Measurements from ENCODE around the gene CDC42BPA.
"Not testable (repeated sequence)": the region's sequence is repeated elsewhere in the genome, so short reads cannot be mapped to it uniquely, and the experiment has no call there.

Gene CDC42BPA

DNA sequence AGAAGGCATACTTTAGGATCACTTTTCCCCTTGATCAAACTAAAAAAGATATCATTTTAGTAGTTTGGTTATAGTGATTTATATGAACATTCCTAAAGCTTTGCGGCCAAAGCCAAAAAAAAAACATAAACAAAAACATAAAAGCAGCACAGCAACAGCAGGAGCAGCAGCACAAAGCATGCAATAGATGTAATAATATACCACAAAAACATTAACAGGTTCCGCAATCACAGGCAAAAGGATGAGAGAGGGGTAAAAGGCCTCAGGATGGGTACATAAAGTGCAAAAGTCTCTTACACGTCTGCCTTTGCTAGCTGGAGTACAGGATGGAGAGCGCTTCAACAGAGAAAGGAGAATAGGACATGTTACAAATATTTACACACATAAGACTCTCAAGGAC lies 259.2 kb downstream of the CDC42BPA start:
- no peak for DNase-seq

GRCh38 chr1:227058321-227058751 lies 260.0 kb downstream of the CDC42BPA start:
- DNase-seq: no peak

DNA sequence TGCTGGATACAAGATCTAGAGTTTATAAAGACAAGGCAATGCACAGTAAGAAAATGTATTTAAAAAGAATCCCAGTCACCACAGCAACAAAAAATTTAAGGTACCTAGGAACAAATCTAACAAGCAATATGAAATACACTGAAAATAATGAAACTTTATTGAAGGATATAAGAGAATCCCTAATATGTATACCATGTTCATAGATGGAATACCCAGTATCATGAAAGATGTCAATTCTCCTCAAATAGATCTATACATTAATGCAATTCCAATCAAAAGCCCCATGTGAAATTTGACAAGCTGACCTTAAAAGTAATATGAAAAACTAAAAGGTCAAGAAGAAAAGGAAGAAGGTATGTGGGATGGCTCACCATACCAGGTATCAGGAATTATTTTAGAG lies 269.0 kb downstream of the CDC42BPA start:
- DNase-seq: no peak

DNA sequence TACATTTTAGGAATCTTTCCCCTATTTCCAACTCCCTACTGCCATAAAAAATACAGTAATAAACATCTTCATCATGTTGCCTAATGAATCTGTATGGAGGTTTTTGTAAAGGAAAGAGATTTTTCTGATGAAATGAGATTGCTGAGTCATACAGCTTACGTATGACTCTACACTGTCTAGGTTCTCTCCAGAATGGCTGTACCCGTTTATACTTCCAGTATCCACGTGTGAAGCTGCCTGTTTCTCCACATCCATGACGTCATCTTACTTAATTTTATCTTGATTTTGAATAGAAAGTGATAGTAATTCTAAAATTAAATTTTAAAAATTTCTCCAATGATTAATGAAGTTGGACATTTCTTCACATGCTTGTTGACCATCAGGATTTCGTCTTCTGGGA lies 274.5 kb downstream of the CDC42BPA start:
- DNase-seq: no peak

GRCh38 chr1:227042292-227042691 lies 276.0 kb downstream of the CDC42BPA start:
- no peak for DNase-seq

DNA sequence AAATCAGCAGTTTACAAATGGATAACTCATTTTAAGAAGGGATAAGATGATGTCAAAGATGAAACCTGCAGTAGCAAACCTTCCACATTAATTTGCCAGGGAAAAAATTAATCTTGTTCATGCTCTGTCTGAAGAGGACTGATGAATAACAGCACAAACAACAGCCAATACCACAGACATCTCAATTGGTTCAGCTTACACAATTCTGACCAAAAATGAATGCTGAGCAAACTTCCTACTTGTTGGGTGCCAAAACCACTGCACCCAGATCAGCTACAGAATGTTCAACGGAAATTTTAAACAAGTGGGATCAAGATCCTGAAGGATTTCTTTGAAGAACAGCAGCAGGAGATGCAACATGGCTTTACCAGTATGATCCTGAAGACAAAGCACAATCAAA lies 279.9 kb downstream of the CDC42BPA start:
- no peak for DNase-seq

DNA sequence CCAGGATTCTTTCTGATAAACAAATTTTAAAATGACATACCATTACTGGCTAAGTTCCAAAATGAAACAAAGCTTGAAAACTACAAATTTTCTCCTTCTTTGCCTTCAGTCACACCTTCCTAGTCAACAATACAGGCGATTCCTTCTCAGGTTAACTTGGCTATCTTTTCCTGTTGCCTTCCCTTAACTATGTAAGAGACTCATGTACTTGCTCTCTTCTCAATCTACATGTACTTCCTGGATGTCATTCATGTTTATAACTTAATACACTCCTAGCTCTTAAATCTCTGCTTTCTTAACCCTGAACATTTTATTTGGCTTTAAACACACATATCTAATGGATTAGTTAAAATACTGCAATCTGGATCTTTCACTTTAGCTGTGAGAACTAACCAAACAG lies 281.2 kb downstream of the CDC42BPA start:
- no peak for DNase-seq

DNA sequence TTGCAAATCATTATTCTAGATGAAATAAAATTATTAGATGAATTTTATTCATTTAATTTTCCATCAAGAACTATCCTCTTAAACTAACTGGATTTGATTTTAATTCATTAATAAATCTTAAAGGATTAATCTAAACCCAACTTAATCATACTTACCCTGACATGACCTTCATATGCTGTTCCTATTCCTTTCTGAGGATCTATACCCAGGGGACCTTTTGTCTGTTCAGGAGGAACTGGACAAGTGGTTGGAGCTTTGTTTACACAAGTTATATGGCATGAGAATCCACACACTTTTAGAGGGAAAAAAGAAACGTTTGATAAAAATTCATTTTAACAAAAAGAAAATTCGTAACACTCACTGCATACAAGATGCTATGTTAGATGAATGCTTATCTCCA lies 283.0 kb downstream of the CDC42BPA start:
- DNase-seq: no peak

DNA sequence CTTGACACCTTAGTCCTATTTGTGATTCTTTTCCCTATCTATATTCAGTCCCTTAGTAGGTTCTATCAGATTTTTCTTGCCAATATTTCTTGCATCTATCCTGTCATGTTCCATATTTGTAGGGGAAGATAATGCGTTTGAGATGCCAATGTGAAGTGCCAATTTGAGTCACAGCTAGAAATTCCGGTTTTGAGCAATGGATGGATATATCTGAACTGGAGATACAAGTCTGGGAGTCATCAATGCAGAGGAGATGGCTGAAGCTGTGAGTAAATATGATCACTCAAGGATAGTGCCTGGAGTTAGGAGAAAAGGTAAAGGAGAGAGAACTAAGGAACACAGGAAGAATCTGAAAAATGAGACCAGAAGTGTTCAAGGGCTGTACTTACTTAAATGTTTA lies 284.4 kb downstream of the CDC42BPA start:
- DNase-seq: no peak

DNA sequence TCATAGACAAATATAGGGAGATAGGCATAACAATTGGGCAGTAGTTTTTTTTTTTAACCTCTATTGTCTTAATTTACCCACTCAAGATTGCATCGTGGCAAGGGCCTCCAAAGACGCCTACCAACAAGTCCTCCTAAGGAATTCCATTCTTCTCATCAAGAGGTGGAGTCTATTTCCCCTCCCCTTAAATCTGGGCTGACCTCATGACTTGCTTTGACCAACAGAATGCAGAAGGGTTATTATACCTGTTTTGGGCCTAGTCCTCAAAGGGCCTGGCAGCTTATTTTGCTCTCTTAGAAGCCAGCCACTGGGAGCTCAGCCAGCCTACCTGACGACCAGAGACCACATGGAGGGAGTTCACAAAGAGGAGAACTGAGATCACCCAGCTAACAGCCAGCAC lies 285.9 kb downstream of the CDC42BPA start:
- DNase-seq: no peak

GRCh38 chr1:227016990-227017389 lies 301.3 kb downstream of the CDC42BPA start:
- DNase-seq: no peak

DNA sequence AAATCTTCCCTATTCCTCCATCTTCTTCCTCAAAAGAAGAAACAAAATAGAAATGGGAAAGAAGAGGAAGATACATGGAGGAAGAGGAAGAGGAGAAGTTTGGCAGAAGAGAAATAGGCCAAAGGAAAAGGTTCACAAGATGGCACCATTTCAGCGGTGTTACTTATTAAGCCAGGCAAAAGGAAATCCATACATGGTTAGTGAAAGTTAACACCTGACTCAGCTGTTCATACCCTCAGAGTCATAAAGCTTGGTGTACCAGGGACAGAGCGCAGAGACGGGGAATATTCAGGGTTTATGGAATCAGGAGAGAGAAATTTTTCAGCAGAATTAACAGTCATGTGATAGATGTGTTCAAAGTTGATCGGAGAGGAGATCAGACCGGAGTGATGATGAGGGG lies 307.6 kb downstream of the CDC42BPA start:
- DNase-seq: no peak

DNA sequence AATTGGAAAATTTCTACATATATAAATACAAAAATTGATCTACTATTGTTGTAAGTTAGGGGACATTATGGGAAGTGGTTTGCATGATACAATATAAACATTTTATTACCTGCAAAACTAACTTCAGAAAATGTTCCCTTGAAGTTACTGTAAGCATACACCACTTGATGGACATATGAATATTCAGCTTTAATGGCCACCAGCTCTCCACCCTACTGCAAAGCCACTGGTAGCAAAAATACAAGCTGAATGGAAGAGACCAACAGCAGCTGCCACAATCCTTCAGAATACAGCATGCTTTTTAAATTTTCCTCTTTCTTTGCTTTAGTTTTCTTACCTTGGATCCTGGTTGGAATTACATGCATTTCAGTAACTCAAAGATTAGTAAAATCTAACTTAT lies 308.4 kb downstream of the CDC42BPA start:
- DNase-seq: no peak

GRCh38 chr1:227006226-227006796 lies 312.0 kb downstream of the CDC42BPA start:
- no peak for DNase-seq

- no peak for DNase-seq
Measured at GRCh38 chr1:227004796-227005195, 313.5 kb downstream of the CDC42BPA start.

DNA sequence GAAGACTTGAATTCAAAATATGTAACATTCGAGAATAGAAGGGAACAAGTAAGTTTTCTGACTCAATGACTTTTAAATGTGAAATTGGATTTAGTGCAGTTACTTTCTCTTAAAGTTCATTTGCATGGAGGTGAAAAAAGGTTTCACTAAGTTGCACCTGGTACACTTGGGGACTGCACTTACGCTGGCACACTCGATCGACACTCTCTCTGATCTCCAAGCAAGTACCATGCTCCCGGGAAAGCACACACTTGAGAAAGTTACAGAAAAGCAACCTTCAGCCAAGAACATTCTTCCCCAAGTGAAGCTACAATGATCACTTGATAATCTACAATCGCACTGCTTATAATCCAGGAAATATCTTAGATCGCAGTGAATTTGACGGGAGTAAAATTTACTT lies 315.1 kb downstream of the CDC42BPA start:
- no peak for DNase-seq

GRCh38 chr1:227002531-227003049 lies 315.7 kb downstream of the CDC42BPA start:
- no peak for DNase-seq

- DNase-seq: not testable (repeated sequence)
Measured at GRCh38 chr1:226999579-226999978, 318.7 kb downstream of the CDC42BPA start.

GRCh38 chr1:226995365-226996332 lies 322.6 kb downstream of the CDC42BPA start:
- DNase-seq: no peak

- DNase-seq: no peak
Measured at GRCh38 chr1:226994586-226995364, 323.5 kb downstream of the CDC42BPA start.

DNA sequence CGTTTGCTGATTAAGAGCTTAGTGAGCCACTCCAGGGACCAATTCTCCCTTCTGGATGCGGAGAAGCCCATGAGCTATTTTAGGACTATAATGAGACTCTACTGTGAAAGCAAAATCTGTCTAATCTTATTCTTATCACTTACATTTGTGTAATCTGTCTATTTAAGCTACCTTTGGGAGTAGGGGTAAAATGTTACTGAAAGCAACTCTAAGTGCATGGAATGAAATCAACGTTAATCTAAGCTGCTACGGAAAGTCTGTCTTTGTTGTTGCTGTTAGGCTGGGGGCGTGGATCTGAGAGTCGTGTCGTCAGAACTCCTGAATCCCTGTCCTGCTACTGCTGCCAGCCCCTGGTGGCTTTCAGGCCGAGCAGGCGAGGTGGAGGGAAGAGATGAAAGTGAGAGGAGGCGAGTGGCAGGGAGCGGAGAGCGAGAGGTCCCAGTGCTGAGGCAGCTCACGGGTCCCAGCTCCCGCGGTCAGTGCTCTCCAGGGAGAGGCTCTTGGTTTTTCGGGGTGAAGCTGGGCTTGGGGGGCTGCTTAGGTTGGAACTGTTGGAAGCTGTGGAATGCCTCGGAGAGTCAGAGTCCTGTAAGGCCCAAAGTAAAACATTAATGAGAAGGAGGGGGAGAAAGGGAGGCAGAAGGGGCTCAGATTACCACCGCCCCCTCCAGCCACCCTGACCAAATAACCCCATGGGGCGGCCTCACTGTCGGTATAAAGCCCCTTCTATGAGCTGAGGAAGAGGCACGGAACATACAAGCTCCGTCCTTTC lies 324.3 kb downstream of the CDC42BPA start:
- DNase-seq: no peak

DNA sequence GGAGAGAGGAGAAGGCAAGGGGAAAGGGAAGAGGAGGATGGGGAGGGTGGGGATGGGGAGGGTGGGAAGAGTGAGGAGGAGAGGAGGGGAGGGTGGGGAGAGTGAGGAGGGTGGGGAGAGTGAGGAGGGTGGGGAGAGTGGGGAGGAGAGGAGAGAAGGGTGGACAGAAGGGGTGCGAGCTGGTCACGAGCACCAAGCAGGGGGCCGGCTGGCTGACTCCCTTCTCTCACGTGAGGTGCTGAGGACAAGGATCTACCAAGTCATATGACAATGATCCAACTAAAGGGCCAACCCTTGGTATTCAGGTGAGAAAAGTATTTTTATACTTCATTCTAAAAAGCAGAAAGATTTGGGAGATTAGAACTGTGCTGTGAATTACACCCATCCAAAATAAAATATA lies 326.4 kb downstream of the CDC42BPA start:
- no peak for DNase-seq

Measured in activated T-cell treated with anti-CD3 and anti-CD28 coated beads, Interleukin-2, amount 50 U/mL, for 1 hour (primary cell).